HCT116 (cell line): ENCODE data around the gene SRGAP3.

Experiments used
- CBX3 ChIP-seq: IDR thresholded peaks from 2 replicates; pipeline ENCODE4 v1.6.1; 2012; ENCODE audit warnings: low read depth
- CEBPB ChIP-seq: IDR thresholded peaks from 2 replicates; pipeline ENCODE4 v1.6.1; 2012; ENCODE audit warnings: low read depth
- CTCF ChIP-seq, 3 experiments: fragments of 200-600 bp in 1 of 3; sonication (generic) in 1 of 3; IDR thresholded peaks in 2 of 3; conservative IDR thresholded peaks in 1 of 3; 2 replicates each; pipeline ENCODE4 v1.5.1; 2012 to 2017; ENCODE audit warnings: low read depth in 2 of 3, low read length in 2 of 3, antibody characterized with exemption in 1 of 3, borderline replicate concordance in 1 of 3, control low read depth in 1 of 3, mild to moderate bottlenecking in 1 of 3, mixed read lengths in 1 of 3, mixed run types in 1 of 3, moderate library complexity in 1 of 3; ENCODE audit not compliant: insufficient read depth in 1 of 3
- EZH2 ChIP-seq: fragments of 200-600 bp; sonication (generic); IDR thresholded peaks from 2 replicates; pipeline ENCODE4 v1.6.1; 2017; ENCODE audit warnings: antibody characterized with exemption, mixed run types
- EZH2phosphoT487 ChIP-seq: fragments of 200-600 bp; IDR thresholded peaks from 2 replicates; pipeline ENCODE4 v1.6.1; 2018; ENCODE audit warnings: antibody characterized with exemption, borderline replicate concordance
- POLR2A ChIP-seq: IDR thresholded peaks from 2 replicates; pipeline ENCODE4 v1.7.0; 2011; ENCODE audit warnings: borderline replicate concordance; ENCODE audit not compliant: insufficient read depth, insufficient read length; ENCODE audit errors: extremely low read depth
- POLR2AphosphoS5 ChIP-seq: IDR thresholded peaks from 2 replicates; pipeline ENCODE4 v1.6.1; 2011; ENCODE audit warnings: mild to moderate bottlenecking, low read depth, low read length, moderate library complexity
- REST ChIP-seq: IDR thresholded peaks from 2 replicates; pipeline ENCODE4 v1.6.1; 2012; ENCODE audit warnings: low read depth
- SP1 ChIP-seq: IDR thresholded peaks from 2 replicates; pipeline ENCODE4 v1.6.1; 2012; ENCODE audit warnings: low read depth
- TCF7L2 ChIP-seq: IDR thresholded peaks from 2 replicates; pipeline ENCODE4 v1.7.0; 2011; ENCODE audit warnings: borderline replicate concordance, inconsistent platforms; ENCODE audit not compliant: insufficient read depth, insufficient read length; ENCODE audit errors: extremely low read depth
- ZNF274 ChIP-seq: fragments of 200-500 bp; sonication (Bioruptor generic); IDR thresholded peaks from 2 replicates; pipeline ENCODE4 v1.6.1; 2014; ENCODE audit warnings: mild to moderate bottlenecking, low read depth, low read length, inconsistent platforms

- TF ChIP-seq ZNF274 (no peak), CTCF (IDR thresholded peaks at IDR 0.05 in 2 of 3, conservative IDR thresholded peaks at IDR 0.05 in 1 of 3; ENCODE audit: borderline replicate concordance in 1 of 3, insufficient read depth in 1 of 3, low read depth in 2 of 3, low read length in 2 of 3) (no peak), EZH2phosphoT487 (no peak), TCF7L2 (no peak), SP1 (no peak), POLR2AphosphoS5 (no peak), CEBPB (no peak), CBX3 (no peak), POLR2A (no peak), EZH2 (no peak), REST (no peak)
Observed at GRCh38 chr3:9184461-9184835, 65.0 kb downstream of the SRGAP3 start.
